Thyroid gland (tissue), 4 donors: ENCODE data around the gene TYMP.
"Not testable (repeated sequence)": the region's sequence is repeated elsewhere in the genome, so short reads cannot be mapped to it uniquely, and the experiment has no call there.

ENCODE experiments used
- POLR2A ChIP-seq, 2 donors: fragments of 450-650 bp; IDR thresholded peaks; one replicate each; pipeline ENCODE4 v1.6.1; 2017; ENCODE audit warnings: antibody characterized with exemption in 2 of 2, mild to moderate bottlenecking in 2 of 2, moderate library complexity in 1 of 2
- TF ChIP-seq, protein P1 (sequence below), 6 experiments: fragments of 200-600 bp in 3 of 6; fragments of 450-650 bp in 3 of 6; sonication (generic) in 3 of 6; IDR thresholded peaks; one replicate each; pipeline ENCODE4 v1.5.1; 2016 to 2019; ENCODE audit warnings: antibody characterized with exemption in 6 of 6, mild to moderate bottlenecking in 2 of 6, inconsistent platforms in 1 of 6, moderate library complexity in 1 of 6

GRCh38 chr22:50541667-50542026 lies 11.8 kb upstream of the TYMP start:
- not testable (repeated sequence) for TF ChIP-seq POLR2A (IDR thresholded peaks at IDR 0.05)
- TF ChIP-seq, protein P1, sequence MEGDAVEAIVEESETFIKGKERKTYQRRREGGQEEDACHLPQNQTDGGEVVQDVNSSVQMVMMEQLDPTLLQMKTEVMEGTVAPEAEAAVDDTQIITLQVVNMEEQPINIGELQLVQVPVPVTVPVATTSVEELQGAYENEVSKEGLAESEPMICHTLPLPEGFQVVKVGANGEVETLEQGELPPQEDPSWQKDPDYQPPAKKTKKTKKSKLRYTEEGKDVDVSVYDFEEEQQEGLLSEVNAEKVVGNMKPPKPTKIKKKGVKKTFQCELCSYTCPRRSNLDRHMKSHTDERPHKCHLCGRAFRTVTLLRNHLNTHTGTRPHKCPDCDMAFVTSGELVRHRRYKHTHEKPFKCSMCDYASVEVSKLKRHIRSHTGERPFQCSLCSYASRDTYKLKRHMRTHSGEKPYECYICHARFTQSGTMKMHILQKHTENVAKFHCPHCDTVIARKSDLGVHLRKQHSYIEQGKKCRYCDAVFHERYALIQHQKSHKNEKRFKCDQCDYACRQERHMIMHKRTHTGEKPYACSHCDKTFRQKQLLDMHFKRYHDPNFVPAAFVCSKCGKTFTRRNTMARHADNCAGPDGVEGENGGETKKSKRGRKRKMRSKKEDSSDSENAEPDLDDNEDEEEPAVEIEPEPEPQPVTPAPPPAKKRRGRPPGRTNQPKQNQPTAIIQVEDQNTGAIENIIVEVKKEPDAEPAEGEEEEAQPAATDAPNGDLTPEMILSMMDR (IDR thresholded peaks at IDR 0.05) = not testable (repeated sequence)
